ENCODE results near the gene SPINK7.

Gene SPINK7

DNA sequence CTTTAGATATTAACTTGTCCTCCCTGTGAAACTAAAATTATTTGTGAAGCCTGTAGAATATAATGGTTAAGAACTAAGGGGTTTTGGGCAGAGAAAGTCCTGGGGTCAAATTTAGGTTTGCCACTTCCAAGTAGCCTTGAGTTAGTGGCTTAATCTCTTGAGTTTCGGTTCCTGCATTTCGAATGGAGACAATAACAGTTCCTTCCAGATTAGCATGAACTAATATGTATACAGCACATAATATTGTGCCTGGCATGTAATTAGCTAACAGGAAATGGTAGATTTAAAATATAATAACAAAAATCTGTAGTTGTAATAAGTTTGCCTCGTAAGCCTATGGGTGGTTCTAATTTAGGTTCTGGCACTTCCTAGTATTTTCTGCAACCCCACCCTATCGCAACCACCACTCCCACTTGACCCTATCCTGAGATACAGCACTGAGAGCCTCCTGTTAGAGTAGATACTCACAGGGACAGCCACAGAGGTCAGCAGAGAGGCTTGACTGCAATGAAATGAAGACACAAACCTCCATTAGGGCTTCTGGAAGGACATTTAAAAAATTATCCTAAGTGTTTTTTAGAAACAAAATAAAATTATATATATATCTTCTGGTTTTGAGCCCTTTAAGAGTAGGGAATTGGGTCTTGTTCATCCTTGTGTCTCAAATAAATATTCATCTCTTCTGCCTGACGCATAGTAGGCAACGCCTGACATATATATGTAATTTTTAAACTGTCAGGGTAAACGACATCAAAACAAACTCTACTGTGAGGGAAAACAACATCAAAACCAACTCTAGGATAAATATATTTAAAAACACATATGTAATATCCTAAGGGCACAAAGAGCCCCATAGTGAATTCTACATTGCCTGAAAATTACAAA, 31.6 kb downstream of the SPINK7 start:
- no peak for DNase-seq (ENCODE audit: low read depth in 2 of 2)

DNA sequence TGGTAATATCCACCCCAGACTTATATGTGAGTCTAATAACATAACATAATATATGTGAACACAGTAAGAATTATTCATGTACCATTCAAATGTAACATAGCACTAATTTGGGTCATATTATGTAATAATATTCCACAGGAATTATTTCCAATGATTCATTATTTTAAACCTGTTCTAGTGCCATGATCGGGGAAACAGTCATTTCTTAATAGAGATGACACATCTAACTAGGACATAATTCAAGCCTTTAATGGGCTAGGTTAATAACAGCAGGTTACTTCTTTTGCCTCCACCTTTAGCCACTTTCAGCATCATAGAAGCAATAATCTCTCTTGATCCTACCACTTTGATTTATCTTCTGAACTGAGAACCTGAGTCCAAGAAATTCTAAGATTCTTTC, 35.5 kb downstream of the SPINK7 start:
- DNase-seq (ENCODE audit: low read depth in 2 of 2): no peak

DNA sequence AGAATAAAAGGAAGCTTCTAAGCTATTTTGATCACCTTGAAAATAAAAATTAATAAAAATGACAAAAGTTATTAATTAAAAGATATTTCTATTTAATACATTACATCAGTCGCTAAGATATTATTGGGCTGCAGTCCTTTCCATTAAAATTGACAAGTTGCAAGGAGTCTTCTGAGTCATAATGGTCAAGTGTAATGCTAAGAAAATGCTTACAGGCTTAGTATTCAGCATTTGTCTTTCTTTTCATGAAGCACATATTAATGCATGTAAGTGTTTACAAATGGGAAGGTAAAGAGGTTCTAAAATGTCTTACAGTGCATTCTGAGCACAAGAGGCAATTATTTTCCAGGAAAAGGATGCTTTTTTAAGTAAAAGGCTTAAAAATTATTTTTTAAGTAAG, 40.5 kb downstream of the SPINK7 start:
- DNase-seq (ENCODE audit: low read depth in 2 of 2): no peak

DNA sequence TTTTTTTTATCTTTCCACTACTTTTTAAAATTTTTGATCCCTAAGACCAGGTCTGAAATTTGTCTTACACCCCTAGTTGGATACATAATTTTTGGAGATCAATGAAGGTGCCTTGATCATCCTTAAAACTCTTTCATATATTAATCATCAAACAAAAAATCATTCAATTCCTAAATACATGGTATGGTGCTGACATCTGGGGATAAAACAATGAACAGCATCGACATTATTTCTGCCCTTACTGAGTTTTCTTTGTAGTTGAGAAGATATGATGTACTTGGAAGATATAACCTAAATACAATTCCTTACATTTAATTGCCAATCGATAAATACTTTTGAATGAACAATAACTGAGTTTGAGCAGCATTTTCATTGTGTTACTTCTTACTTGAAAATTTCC, 41.4 kb downstream of the SPINK7 start:
- no peak for DNase-seq (ENCODE audit: low read depth in 2 of 2)

DNA sequence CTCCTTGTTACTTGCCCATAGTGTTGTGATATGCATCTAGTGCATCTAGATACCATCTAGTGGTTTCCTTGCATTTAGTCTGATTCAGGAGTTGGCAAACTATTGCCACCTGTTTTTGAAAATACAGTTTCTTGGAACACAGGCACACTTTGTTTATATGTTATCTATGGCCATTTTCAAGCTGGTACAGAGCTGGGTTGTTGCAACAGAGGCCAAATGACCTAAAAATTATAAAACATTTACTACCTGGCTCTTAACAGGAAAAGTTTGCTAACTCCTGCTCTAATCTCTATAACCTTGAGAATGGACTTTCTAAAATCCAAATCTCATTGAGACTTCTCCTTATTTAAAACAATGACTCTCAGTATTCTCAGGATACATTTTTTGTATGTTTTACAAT, 52.1 kb downstream of the SPINK7 start:
- no peak for DNase-seq (ENCODE audit: low read depth in 2 of 2)
